HG03175 (cell line): Measurements from ENCODE around the gene COL12A1.

ENCODE experiments used
- ATAC-seq: cut with Tn5 transposase; IDR thresholded peaks from one replicate; pipeline ENCODE4 v1.9.1; 2021; ENCODE audit warnings: mild to moderate bottlenecking, moderate library complexity; ENCODE audit not compliant: unreplicated experiment

COL12A1 gene

DNA sequence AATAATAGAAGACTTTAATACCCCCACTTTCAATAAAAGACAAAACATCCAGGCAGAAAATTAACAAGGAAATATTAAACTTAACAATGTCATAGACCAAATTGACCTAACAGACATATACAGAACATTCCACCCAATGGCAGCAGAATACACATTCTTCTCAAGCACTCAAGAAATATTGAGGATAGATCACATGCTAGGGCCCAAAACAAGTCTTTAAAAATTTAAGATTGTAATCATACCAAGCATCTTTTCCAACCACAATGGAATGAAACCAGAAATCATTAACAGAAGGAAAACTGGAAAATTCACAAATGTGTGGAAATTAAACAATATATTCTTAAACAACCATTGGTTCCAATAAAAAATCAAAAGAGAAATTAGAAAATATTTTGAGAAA, 161.0 kb downstream of the COL12A1 start:
- no peak for ATAC-seq

DNA sequence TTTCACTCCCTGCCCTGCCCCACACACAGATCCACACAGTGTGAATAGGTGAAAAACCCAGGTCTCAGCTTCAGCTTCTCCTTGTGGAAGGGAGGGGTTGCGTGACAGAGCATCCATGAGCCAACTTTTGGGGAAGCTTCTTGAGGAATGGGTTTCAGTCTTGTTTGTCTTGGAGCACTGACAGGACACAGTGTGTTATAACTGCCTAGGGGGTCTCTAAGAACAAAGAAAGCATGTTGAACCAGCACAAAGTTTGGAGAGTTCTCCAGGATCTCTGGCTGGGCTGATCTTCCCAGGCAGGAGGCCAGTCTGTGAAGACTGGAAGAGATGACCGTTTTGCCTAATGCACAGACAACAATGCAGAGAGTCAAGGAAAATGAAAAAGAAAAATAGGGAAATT, 164.5 kb downstream of the COL12A1 start:
- ATAC-seq = no peak
